Duodenal mucosa (tissue), 2 donors: ENCODE measurements around the gene NEUROG1.
A peak's percentile ranks its signal among the peaks of the same experiment; 100 is the strongest.

Source experiments
- H3K27ac ChIP-seq: one replicate; pipeline ENCODE4 v1.7.0; 2013; ENCODE audit warnings: low read depth, low read length
- H3K27me3 ChIP-seq, 2 donors: one replicate each; pipeline ENCODE4 v1.7.0; 2013; ENCODE audit warnings: low read length in 2 of 2, control low read depth in 1 of 2; ENCODE audit not compliant: insufficient read depth in 2 of 2, control insufficient read depth in 1 of 2
- H3K36me3 ChIP-seq, 2 donors: one replicate each; pipeline ENCODE4 v1.7.0; 2013; ENCODE audit warnings: low read length in 2 of 2, control low read depth in 1 of 2; ENCODE audit not compliant: insufficient read depth in 2 of 2, control insufficient read depth in 1 of 2
- H3K4me1 ChIP-seq, 2 donors: one replicate each; pipeline ENCODE4 v1.7.0; 2013; ENCODE audit warnings: low read length in 2 of 2, control low read depth in 1 of 2; ENCODE audit not compliant: insufficient read depth in 2 of 2, control insufficient read depth in 1 of 2
- H3K4me3 ChIP-seq, 2 donors: one replicate each; pipeline ENCODE4 v1.7.0; 2013; ENCODE audit warnings: low read length in 2 of 2, low read depth in 1 of 2
- H3K9ac ChIP-seq, 2 donors: one replicate each; pipeline ENCODE4 v1.7.0; 2013; ENCODE audit warnings: low read length in 2 of 2, low read depth in 1 of 2
- H3K9me3 ChIP-seq, 2 donors: one replicate each; pipeline ENCODE4 v1.7.0; 2013; ENCODE audit warnings: low read length in 2 of 2, control low read depth in 1 of 2; ENCODE audit not compliant: control insufficient read depth in 1 of 2

The NEUROG1 gene

GRCh38 chr5:135490245-135491037, 45.3 kb downstream of the NEUROG1 start:
- peaks cover 0 to 9% of the 10 kb centered on the region in 2 donors for H3K4me1 ChIP-seq
- H3K27ac ChIP-seq, result no peak overlapping the region
- H3K4me3 ChIP-seq, result peak overlapping the region in 1 of 2 donors; percentile 32
- no peaks in the 10 kb centered on the region for H3K36me3 ChIP-seq
- H3K27me3 ChIP-seq, result peaks cover 82 to 88% of the 10 kb centered on the region in 2 donors
- no peak overlapping the region for H3K9ac ChIP-seq
- no peaks in the 10 kb centered on the region for H3K9me3 ChIP-seq

GRCh38 chr5:135489466-135490244, 46.1 kb downstream of the NEUROG1 start:
- no peak overlapping the region for H3K27ac ChIP-seq
- no peaks in the 10 kb centered on the region for H3K36me3 ChIP-seq
- H3K4me1 ChIP-seq, result peaks cover 0 to 9% of the 10 kb centered on the region in 2 donors
- H3K4me3 ChIP-seq, result peak overlapping the region in 1 of 2 donors; percentile 32
- H3K27me3 ChIP-seq, result peaks cover 80 to 83% of the 10 kb centered on the region in 2 donors
- H3K9me3 ChIP-seq, result no peaks in the 10 kb centered on the region
- H3K9ac ChIP-seq, result no peak overlapping the region

GRCh38 chr5:135488727-135489465, 46.9 kb downstream of the NEUROG1 start:
- Histone ChIP-seq H3K36me3 (no peaks in the 10 kb centered on the region), H3K27ac (no peak overlapping the region), H3K4me3 (no peak overlapping the region), H3K4me1 (peaks cover 0 to 9% of the 10 kb centered on the region in 2 donors), H3K9ac (no peak overlapping the region), H3K9me3 (no peaks in the 10 kb centered on the region), H3K27me3 (peaks cover 79 to 83% of the 10 kb centered on the region in 2 donors)

- H3K27ac ChIP-seq, result no peak overlapping the region
- no peak overlapping the region for H3K4me3 ChIP-seq
- H3K4me1 ChIP-seq, result peaks cover 0 to 9% of the 10 kb centered on the region in 2 donors
- H3K36me3 ChIP-seq, result no peaks in the 10 kb centered on the region
- H3K9me3 ChIP-seq, result no peaks in the 10 kb centered on the region
- no peak overlapping the region for H3K9ac ChIP-seq
- peaks cover 73 to 76% of the 10 kb centered on the region in 2 donors for H3K27me3 ChIP-seq
Observed at GRCh38 chr5:135487839-135488514, 47.8 kb downstream of the NEUROG1 start.

- Histone ChIP-seq H3K4me1 (peaks cover 0 to 9% of the 10 kb centered on the region in 2 donors), H3K27ac (no peak overlapping the region), H3K9me3 (no peaks in the 10 kb centered on the region), H3K9ac (no peak overlapping the region), H3K27me3 (peaks cover 63 to 67% of the 10 kb centered on the region in 2 donors), H3K4me3 (no peak overlapping the region), H3K36me3 (no peaks in the 10 kb centered on the region)
Observed at GRCh38 chr5:135487037-135487395, 48.7 kb downstream of the NEUROG1 start.

GRCh38 chr5:135486131-135487036, 49.4 kb downstream of the NEUROG1 start:
- Histone ChIP-seq H3K4me1 (peaks cover 0 to 9% of the 10 kb centered on the region in 2 donors), H3K27me3 (peaks cover 61 to 64% of the 10 kb centered on the region in 2 donors), H3K36me3 (no peaks in the 10 kb centered on the region), H3K4me3 (no peak overlapping the region), H3K9ac (no peak overlapping the region), H3K9me3 (no peaks in the 10 kb centered on the region), H3K27ac (no peak overlapping the region)

- Histone ChIP-seq H3K36me3 (no peaks in the 10 kb centered on the region), H3K4me3 (no peak overlapping the region), H3K4me1 (peaks cover 0 to 8% of the 10 kb centered on the region in 2 donors), H3K9me3 (no peaks in the 10 kb centered on the region), H3K27ac (no peak overlapping the region), H3K27me3 (peaks cover 44 to 47% of the 10 kb centered on the region in 2 donors), H3K9ac (no peak overlapping the region)
Observed at GRCh38 chr5:135484674-135485086, 51.1 kb downstream of the NEUROG1 start.
